ENCODE results near the gene KCNH2. TPM values are rescaled to one million over a fixed set of nuclear protein-coding genes. Genes with fewer than 3 reads are reported as not detected.

The KCNH2 gene
- total and polyA plus RNA-seq, 2 of the 13 experiments (the other 11 are each of a cell fraction or from before 2014, with no cell fraction given): 0.09 to 0.11 TPM

- TF ChIP-seq CEBPZ (IDR thresholded peaks at IDR 0.05; ENCODE audit: low read length): no peak
- TF ChIP-seq ZNF18 (CRISPR knock-in tag; IDR thresholded peaks at IDR 0.05; ENCODE audit: insufficient replicate concordance): no peak
- TF ChIP-seq ZNF501 (CRISPR knock-in tag; IDR thresholded peaks at IDR 0.05): no peak
These were observed 46.8 kb downstream of the KCNH2 start (continued) for GRCh38 chr7:150931199-150931869.

GRCh38 chr7:150928541-150928940, 49.6 kb downstream of the KCNH2 start:
- ChIA-PET POLR2A (no interaction called here), CTCF (ENCODE audit: low intra/inter-chr PET ratio, low total read pairs) (no interaction called here)
- no peak overlapping the region for H3K4me3 ChIP-seq (replicated peaks in 1 of 3; ENCODE audit: insufficient read depth in 1 of 3, low read depth in 2 of 3, low read length in 3 of 3)
- no TSS peak for BruUV-seq (replicated peaks)
- H3K4me1 ChIP-seq (ENCODE audit: insufficient read depth, low read length): no peaks in the 10 kb centered on the region
- no peaks in the 10 kb centered on the region for H4K20me1 ChIP-seq (ENCODE audit: insufficient read depth, low read length)
- ATAC-seq (no peak), FAIRE-seq (no peak), DNase-seq (ENCODE audit: low spot score) (no peak)
- no peak overlapping the region for H2AFZ ChIP-seq (ENCODE audit: low read length)
- no peak overlapping the region for H3K4me2 ChIP-seq (ENCODE audit: low read depth, low read length)
- no peaks in the 10 kb centered on the region for H3K9me3 ChIP-seq (ENCODE audit: low read length)
- TF ChIP-seq HNF4A (CRISPR knock-in tag; IDR thresholded peaks at IDR 0.05) (no peak), ZNF414 (CRISPR knock-in tag; IDR thresholded peaks at IDR 0.05) (no peak), TBL1XR1 (IDR thresholded peaks at IDR 0.05; ENCODE audit: borderline replicate concordance, low read length, partially characterized antibody) (no peak), AKAP8 (CRISPR knock-in tag; IDR thresholded peaks at IDR 0.05) (no peak), ZSCAN25 (CRISPR knock-in tag; IDR thresholded peaks at IDR 0.05) (no peak), NCOA5 (CRISPR knock-in tag; IDR thresholded peaks at IDR 0.05) (no peak), ZFP62 (CRISPR knock-in tag; IDR thresholded peaks at IDR 0.05) (no peak), MAZ (IDR thresholded peaks at IDR 0.05; ENCODE audit: borderline replicate concordance, low read depth, low read length) (no peak), MAZ (CRISPR knock-in tag; IDR thresholded peaks at IDR 0.05; ENCODE audit: low read depth) (no peak), ISL2 (CRISPR knock-in tag; IDR thresholded peaks at IDR 0.05) (no peak)
- H3K27ac ChIP-seq (ENCODE audit: extremely low read length, insufficient read depth, low read length): no peak overlapping the region
- H3K9ac ChIP-seq (ENCODE audit: insufficient read depth, low read depth, low read length): no peak overlapping the region
- intact Hi-C loops (cut with micrococcal nuclease; ENCODE audit: unreplicated experiment): no loop called here
- H3K27me3 ChIP-seq (ENCODE audit: control insufficient read depth in 1 of 2, insufficient read depth in 2 of 2, low read length in 2 of 2): peaks cover 2 to 13% of the 10 kb centered on the region in 2 experiments; a peak in 1 of 5 replicates
- in situ Hi-C loops (cut with HindIII; ENCODE audit: extremely low pct_ligation_motif_present, low pct_unique_long_range_greater_than_20kb): no loop called here
- no peaks in the 10 kb centered on the region for H3K79me2 ChIP-seq (ENCODE audit: insufficient read depth, low read length)
- no peaks in the 10 kb centered on the region for H3K36me3 ChIP-seq (replicated peaks in 1 of 2; ENCODE audit: control insufficient read depth in 1 of 2, insufficient read depth in 2 of 2, low read length in 2 of 2)
- 7% methylated on average over 3 of the region's 3 CpGs for WGBS (ENCODE audit: low lambda C conversion rate)

Data from HepG2 (cell line).